Measurements from ENCODE around the gene ST3GAL3.

- TF ChIP-seq SMC3 (IDR thresholded peaks at IDR 0.05; ENCODE audit: low read length) (no peak), POLR2AphosphoS2 (IDR thresholded peaks at IDR 0.05; ENCODE audit: low read depth, low read length) (no peak), TARDBP (CRISPR knock-in tag; IDR thresholded peaks at IDR 0.05) (no peak), ZBTB7A (CRISPR knock-in tag; IDR thresholded peaks at IDR 0.05) (no peak), CREB1 (IDR thresholded peaks at IDR 0.05) (no peak), CREB1 (CRISPR knock-in tag; IDR thresholded peaks at IDR 0.05) (no peak), JUNB (CRISPR knock-in tag; IDR thresholded peaks at IDR 0.05; ENCODE audit: borderline replicate concordance) (no peak), PHF21A (CRISPR knock-in tag; IDR thresholded peaks at IDR 0.05) (no peak), ZNF672 (CRISPR knock-in tag; IDR thresholded peaks at IDR 0.05) (no peak), ZFP36 (IDR thresholded peaks at IDR 0.05; ENCODE audit: borderline replicate concordance, low read depth, low read length, partially characterized antibody) (no peak), SIN3A (IDR thresholded peaks at IDR 0.05; ENCODE audit: borderline replicate concordance, low read depth, low read length) (no peak), ZNF879 (CRISPR knock-in tag; IDR thresholded peaks at IDR 0.05) (no peak), EZH2 (conservative IDR thresholded peaks at IDR 0.05; ENCODE audit: low read depth, low read length) (no peak)
- TF ChIP-seq, protein P1, sequence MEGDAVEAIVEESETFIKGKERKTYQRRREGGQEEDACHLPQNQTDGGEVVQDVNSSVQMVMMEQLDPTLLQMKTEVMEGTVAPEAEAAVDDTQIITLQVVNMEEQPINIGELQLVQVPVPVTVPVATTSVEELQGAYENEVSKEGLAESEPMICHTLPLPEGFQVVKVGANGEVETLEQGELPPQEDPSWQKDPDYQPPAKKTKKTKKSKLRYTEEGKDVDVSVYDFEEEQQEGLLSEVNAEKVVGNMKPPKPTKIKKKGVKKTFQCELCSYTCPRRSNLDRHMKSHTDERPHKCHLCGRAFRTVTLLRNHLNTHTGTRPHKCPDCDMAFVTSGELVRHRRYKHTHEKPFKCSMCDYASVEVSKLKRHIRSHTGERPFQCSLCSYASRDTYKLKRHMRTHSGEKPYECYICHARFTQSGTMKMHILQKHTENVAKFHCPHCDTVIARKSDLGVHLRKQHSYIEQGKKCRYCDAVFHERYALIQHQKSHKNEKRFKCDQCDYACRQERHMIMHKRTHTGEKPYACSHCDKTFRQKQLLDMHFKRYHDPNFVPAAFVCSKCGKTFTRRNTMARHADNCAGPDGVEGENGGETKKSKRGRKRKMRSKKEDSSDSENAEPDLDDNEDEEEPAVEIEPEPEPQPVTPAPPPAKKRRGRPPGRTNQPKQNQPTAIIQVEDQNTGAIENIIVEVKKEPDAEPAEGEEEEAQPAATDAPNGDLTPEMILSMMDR (CRISPR knock-in tag; IDR thresholded peaks at IDR 0.05), result no peak
These were observed 43.0 kb upstream of the ST3GAL3 start for GRCh38 chr1:43664369-43664768.

All from HepG2 (cell line).